ENCODE data around the gene DNAH11. TPM values are rescaled to one million over a fixed set of nuclear protein-coding genes. Genes with fewer than 3 reads are reported as not detected.

The DNAH11 gene
- total and polyA plus RNA-seq, 9 of the 15 experiments (the other 6 are each of a cell fraction or from before 2014, with no cell fraction given) = under 0.01 TPM; not detected in 7

- no peak for DNase-seq (ENCODE audit: extremely low read depth in 1 of 4, low spot score in 3 of 4)
- FAIRE-seq = no peak
- TF ChIP-seq ZBTB7A (IDR thresholded peaks at IDR 0.05; ENCODE audit: borderline replicate concordance, control insufficient read depth, low read depth, low read length) (no peak), HMGN3 (IDR thresholded peaks at IDR 0.05; ENCODE audit: borderline replicate concordance, extremely low read depth, insufficient read length, low read depth, low read length) (no peak), ZNF184 (CRISPR knock-in tag; IDR thresholded peaks at IDR 0.05) (no peak), BHLHE40 (IDR thresholded peaks at IDR 0.05; ENCODE audit: low read length) (no peak), E2F1 (CRISPR knock-in tag; IDR thresholded peaks at IDR 0.05) (no peak), ZNF584 (CRISPR knock-in tag; IDR thresholded peaks at IDR 0.05; ENCODE audit: low read depth) (no peak)
- H2AFZ ChIP-seq (ENCODE audit: low read depth, low read length) = no peak overlapping the region
- no peaks in the 10 kb centered on the region for H3K79me2 ChIP-seq (ENCODE audit: control insufficient read depth, insufficient read depth, low read length)
- H3K4me2 ChIP-seq (ENCODE audit: insufficient read depth, low read length) = no peak overlapping the region
- H3K9ac ChIP-seq (ENCODE audit: insufficient read depth in 1 of 2, low read depth in 2 of 2, low read length in 2 of 2) = no peak overlapping the region
- H4K20me1 ChIP-seq (replicated peaks; ENCODE audit: control insufficient read depth, insufficient read depth, low read length) = no peaks in the 10 kb centered on the region
- intact Hi-C loops (cut with micrococcal nuclease) (no loop called here), in situ Hi-C loops (cut with MboI) (no loop called here)
- ChIA-PET POLR2A (no interaction called here), CTCF (ENCODE audit: low intra/inter-chr PET ratio) (no interaction called here)
- H3K27me3 ChIP-seq (ENCODE audit: control insufficient read depth in 2 of 2, insufficient read depth in 2 of 2, low read length in 2 of 2) = no peaks in the 10 kb centered on the region
- BruUV-seq (replicated peaks) = no TSS peak
- no peak for ATAC-seq
- no peak overlapping the region for H3K4me3 ChIP-seq
- no peaks in the 10 kb centered on the region for H3K36me3 ChIP-seq (ENCODE audit: control insufficient read depth, insufficient read depth, low read length)
- H3K9me1 ChIP-seq (ENCODE audit: control insufficient read depth, insufficient read depth, low read length) = no peaks in the 10 kb centered on the region
- H3K27ac ChIP-seq (ENCODE audit: extremely low read depth, low read depth, low read length) = no peak overlapping the region
- no peaks in the 10 kb centered on the region for H3K9me3 ChIP-seq (replicated peaks; ENCODE audit: control insufficient read depth, insufficient read depth, low read depth, low read length)
- H3K4me1 ChIP-seq (replicated peaks in 1 of 2; ENCODE audit: control insufficient read depth in 2 of 2, insufficient read depth in 2 of 2, low read length in 2 of 2) = no peaks in the 10 kb centered on the region
Measured at GRCh38 chr7:21514062-21514461, 28.8 kb upstream of the DNAH11 start.

Data from K562 (cell line).